SK-N-DZ (cell line): ENCODE results near the gene MPND.

Experiments used
- DNase-seq: peaks from one replicate; pipeline ENCODE4 v3.0.0-alpha.2; 2015; ENCODE audit warnings: low spot score

Gene MPND

GRCh38 chr19:4319067-4319718 lies 24.2 kb upstream of the MPND start:
- DNase-seq, result no peak

DNA sequence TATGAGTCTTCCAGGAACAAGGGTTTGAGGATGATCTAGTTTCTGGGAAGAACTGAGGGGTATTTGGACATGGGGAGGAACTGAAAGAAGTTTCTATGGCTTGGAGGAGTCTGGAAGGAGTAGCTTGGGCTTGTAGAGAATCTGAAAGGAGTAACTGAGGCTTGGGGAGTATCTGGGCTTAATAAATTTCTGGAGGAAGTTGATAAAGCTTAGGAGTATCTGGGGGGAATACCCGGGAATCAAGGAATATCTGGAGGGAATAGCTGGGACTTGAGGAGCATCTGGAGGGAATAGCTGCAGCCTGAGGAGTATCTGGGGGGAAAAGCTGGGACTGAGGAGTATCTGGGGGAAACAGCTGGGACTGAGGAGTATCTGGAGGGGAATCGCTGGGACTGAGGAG lies 22.9 kb upstream of the MPND start:
- no peak for DNase-seq

- no peak for DNase-seq
These were observed 20.3 kb upstream of the MPND start for GRCh38 chr19:4322942-4323665.

GRCh38 chr19:4323692-4324091 lies 19.7 kb upstream of the MPND start:
- no peak for DNase-seq

DNA sequence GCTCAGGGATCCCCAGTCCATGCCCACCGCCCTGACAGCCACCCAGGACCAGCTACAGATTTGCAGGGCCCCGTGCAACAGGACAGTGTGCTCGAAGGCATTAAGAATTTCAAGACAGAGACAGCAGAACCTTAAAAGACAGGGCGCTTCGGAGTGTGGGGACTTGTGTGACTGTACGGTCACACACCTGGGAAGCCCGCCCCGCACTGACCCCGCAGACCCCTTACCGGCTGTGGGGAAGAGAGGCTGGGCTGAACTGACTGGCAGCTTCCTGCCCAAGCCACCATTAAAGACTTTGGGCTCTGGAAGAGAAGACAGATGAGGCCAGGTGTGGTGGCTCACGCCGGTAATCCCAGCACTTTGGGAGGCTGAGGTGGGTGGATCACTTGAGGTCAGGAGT lies 19.1 kb upstream of the MPND start:
- no peak for DNase-seq

DNA sequence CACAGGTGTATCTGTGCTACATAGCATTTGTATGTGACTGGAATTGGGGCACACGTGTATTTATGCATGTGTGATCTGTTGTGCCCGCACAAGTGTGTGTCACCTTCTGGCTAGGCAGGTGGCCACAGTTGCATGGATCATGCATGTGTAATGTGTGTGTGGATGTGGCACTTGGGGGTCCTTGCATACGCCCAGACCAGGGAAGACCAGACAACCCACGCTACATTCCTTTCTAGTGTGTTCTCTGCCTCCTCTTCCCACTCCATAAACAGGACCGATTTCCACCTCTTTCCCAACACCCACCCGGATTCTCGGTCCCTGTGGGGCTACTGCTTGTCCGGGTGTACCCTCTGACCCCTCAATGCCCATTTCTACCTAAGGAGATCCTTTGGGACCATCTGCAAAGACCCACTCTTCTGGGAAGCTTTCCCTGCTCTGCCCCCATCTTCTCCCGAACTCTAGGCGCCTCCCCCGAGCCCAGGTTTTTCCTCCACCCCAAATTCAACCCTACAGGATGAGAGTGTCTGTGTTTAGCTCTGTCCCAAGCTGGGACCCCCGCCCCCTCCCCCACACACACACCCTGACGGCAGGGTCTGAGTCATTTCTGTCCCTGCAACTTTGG lies 17.0 kb upstream of the MPND start:
- no peak for DNase-seq

GRCh38 chr19:4326837-4327251 lies 16.5 kb upstream of the MPND start:
- DNase-seq, result no peak

DNA sequence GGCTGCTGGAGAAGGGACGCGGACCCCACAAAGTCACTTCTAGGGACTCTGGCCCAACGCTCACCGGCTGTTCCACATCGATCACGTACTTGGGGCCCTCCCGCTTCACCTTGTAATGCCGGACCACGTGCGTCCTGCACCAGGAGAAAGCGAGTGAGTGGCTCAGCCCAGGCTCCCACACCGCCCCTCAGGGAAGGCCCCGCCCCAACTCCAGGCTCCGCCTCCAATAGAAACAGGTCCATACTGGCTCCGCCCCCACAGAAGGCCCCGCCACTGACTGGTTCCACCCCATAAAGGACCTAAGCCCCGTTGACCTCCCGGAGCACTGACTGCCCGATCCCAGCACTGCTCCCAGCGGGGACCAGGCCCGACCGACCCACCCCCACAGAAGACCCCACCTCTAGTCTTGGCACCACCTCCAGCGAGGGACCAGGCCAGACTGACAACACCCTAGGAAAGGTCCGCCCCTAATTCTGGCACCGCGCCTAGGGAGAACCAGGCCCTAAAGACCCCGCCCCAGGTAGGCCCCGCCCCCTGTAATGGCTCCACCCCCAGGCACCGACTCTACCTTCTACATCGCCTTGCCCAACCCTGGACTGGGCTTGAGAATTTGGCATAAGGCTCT lies 16.0 kb upstream of the MPND start:
- peak; percentile 85 for DNase-seq

GRCh38 chr19:4327877-4328242 lies 15.5 kb upstream of the MPND start:
- DNase-seq, result no peak

- peak; percentile 95 for DNase-seq
These were observed 14.9 kb upstream of the MPND start for GRCh38 chr19:4328243-4328990.

DNA sequence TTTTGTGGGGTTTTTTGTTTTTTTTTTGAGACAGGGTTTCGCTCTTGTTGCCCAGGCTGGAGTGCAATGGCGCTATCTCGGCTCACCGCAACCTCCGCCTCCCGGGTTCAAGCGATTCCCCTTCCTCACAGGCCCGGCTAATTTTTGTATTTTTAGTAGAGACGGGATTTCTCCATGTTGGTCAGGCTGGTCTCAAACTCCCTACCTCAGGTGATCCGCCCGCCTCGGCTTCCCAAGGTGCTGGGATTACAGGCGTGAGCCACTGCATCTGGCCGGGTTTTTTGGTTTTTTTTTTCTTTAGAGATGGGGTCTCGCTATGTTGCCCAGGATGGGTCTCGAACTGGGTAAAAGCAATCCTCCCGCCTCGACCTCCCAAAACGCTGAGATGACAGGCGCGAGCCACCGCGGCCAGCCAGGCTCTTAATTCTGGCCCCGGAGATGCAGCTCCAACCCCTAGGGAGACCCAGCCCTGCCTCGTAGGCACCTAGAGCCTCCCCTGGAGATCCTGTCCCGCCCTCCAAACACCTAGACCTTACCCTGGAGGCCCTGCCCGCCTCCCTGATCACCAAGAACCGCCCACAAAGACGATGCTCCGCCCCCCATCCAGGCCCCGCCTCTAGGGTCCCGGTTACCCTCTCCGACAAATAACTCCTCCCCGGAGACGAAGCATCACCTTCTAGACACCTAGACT lies 14.2 kb upstream of the MPND start:
- peak; percentile 61 for DNase-seq

DNA sequence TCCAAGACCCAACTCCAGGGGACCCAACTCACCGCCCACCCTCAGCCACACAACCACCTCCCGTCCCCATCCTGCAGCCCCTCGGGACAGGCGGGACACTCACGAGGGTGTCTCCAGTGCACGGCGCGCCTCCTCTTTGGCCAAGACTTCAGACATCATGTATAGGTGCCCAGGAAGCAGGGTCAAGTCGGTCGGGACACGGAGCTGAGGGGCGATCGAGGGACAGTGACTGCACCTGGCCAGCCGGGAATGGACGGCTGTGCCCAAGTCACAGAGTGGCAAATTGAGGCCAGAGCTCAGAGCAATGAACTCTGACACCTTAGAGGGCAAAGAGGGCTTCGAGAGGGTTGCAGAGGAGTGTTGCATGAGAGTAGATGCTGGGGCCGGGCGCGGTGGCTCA lies 13.5 kb upstream of the MPND start:
- no peak for DNase-seq

- DNase-seq, result no peak
These were observed 8.3 kb upstream of the MPND start for GRCh38 chr19:4334929-4335570.

GRCh38 chr19:4337906-4338440 lies 5.4 kb upstream of the MPND start:
- no peak for DNase-seq

GRCh38 chr19:4338441-4339355 lies 4.7 kb upstream of the MPND start, which contains the start of gene STAP2:
Gene STAP2 (minus strand): TSS chr19:4338827. CDS start chr19:4338753, 74 bp downstream.
- no peak for DNase-seq

- DNase-seq, result no peak
These were observed 1.1 kb upstream of the MPND start for GRCh38 chr19:4342314-4342614.

DNA sequence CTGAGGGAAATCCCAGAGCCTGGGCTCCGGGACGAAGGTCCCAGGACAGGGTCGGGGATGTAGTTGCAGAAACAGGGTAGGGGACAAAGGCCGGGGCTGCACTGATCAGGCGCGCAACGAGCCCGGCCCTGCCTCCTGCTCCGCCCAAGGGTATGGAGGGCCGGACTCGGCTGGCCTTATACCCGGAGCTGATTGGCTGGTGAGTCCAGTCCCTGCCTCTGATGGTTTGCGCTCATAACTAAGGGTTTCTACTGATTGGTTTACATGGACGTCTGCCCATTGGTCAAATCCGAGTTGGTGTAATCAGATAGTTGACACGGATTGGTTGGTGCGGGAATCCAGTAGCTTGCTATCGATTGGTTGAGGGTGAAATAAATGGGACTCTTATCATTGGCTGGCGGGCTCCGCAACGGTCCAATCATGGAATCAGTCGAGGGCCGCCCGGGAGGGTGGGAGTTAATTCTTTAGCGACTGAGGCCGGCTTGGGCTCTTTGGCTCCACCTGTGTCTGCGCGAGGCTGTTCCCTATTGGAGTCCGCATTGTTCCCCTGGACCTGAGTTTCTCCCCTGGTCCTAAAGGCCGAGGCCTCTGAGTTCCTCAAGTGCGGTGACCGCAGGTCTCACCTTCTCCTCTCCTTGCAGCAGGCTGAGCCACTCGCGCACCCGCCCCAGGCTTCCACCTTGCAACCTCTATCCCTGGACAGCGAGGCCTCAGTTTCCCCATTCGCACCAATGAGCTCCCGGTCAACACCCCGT lies 570 bp upstream of the MPND start:
- DNase-seq, result peak; percentile 100

DNA sequence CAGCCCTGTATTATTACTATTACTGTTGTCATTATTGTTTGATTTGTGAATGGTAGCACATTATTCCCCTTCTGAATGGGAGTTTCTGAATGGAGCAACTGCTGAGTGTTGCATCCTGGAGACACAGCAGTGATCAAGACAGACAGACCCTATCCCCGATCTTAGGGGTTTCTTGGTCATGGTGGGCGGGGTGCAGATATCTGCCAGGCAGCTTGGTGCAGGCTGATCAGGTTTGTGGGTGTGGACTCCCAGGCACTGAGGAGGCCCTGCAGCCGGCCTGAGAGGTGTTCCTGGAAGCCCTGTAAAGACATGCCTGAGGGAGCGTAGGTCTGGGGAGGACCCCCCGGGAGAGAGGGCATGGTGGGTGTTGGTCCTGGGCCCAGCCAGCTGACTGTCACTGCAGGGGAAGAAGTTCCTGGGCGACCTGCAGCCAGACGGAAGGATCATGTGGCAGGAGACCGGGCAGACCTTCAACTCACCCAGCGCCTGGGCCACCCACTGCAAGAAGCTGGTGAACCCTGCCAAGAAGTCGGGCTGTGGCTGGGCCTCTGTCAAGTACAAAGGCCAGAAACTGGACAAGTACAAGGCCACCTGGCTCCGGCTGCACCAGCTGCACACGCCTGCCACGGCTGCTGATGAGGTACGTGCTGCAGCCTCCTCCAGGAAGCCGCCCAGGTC lies 2.1 kb downstream of the MPND start:
- no peak for DNase-seq
